ENCODE data around the gene MYRF. TPM values are rescaled to one million over a fixed set of nuclear protein-coding genes. Genes with fewer than 3 reads are reported as not detected.

Gene MYRF
- polyA plus RNA-seq, 2 donors: 0.18 to 1.3 TPM

- peaks cover 2 to 15% of the 10 kb centered on the region in 2 donors for H3K4me1 ChIP-seq (ENCODE audit: control insufficient read depth in 2 of 2, insufficient read depth in 2 of 2, low read length in 1 of 2)
- WGBS, 2 donors: 78 to 85% methylated on average over 14 of the region's 14 CpGs
- H3K9me3 ChIP-seq (ENCODE audit: control insufficient read depth in 2 of 2, insufficient read depth in 1 of 2, low read depth in 1 of 2, low read length in 1 of 2): no peaks in the 10 kb centered on the region
- H3K4me3 ChIP-seq (ENCODE audit: low read depth in 1 of 2, low read length in 2 of 2): no peak overlapping the region
- no peak overlapping the region for H3K27ac ChIP-seq (ENCODE audit: low read depth in 2 of 2, low read length in 1 of 2)
- no peaks in the 10 kb centered on the region for H3K27me3 ChIP-seq (ENCODE audit: control insufficient read depth in 1 of 2, insufficient read depth in 2 of 2, low read length in 2 of 2)
- H3K36me3 ChIP-seq (ENCODE audit: control insufficient read depth in 2 of 2, insufficient read depth in 2 of 2, low read length in 1 of 2): no peaks in the 10 kb centered on the region
Observed at GRCh38 chr11:61751384-61751783, 1.1 kb upstream of the MYRF start.

- Histone ChIP-seq H3K36me3 (ENCODE audit: control insufficient read depth in 2 of 2, insufficient read depth in 2 of 2, low read length in 1 of 2) (no peaks in the 10 kb centered on the region), H3K27me3 (ENCODE audit: control insufficient read depth in 1 of 2, insufficient read depth in 2 of 2, low read length in 2 of 2) (no peaks in the 10 kb centered on the region), H3K4me1 (ENCODE audit: control insufficient read depth in 2 of 2, insufficient read depth in 2 of 2, low read length in 1 of 2) (peaks cover 0 to 17% of the 10 kb centered on the region in 2 donors), H3K9me3 (ENCODE audit: control insufficient read depth in 2 of 2, insufficient read depth in 1 of 2, low read depth in 1 of 2, low read length in 1 of 2) (no peaks in the 10 kb centered on the region), H3K4me3 (ENCODE audit: low read depth in 1 of 2, low read length in 2 of 2) (peak overlapping the region; percentile 35 to 38), H3K27ac (ENCODE audit: low read depth in 2 of 2, low read length in 1 of 2) (no peak overlapping the region)
- WGBS, 2 donors: 33 to 41% methylated on average over 17 of the region's 17 CpGs
Observed at GRCh38 chr11:61752925-61753521, 587 bp downstream of the MYRF start.

DNA sequence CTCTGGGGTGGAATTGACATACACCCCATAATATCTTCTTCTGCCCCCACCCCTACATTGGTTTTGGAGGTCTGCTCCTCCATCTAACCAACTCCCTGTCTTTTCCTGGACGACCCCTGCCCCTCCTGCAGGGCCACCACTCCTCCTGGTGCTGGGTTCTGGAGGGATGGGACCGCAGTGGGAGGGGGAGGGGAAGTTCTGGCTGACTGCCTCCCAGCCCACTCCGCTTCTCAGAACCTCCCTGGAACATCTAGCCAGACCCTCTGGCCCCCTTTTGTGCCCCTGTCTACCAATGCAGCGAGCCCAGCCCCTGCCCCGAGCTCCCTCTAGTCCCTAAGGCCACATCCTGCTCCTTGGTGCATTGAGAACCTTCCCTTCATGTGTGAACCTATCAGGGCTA, 1.2 kb downstream of the MYRF start:
- Histone ChIP-seq H3K9me3 (ENCODE audit: control insufficient read depth in 2 of 2, insufficient read depth in 1 of 2, low read depth in 1 of 2, low read length in 1 of 2) (no peaks in the 10 kb centered on the region), H3K27ac (ENCODE audit: low read depth in 2 of 2, low read length in 1 of 2) (no peak overlapping the region), H3K36me3 (ENCODE audit: control insufficient read depth in 2 of 2, insufficient read depth in 2 of 2, low read length in 1 of 2) (no peaks in the 10 kb centered on the region), H3K4me1 (ENCODE audit: control insufficient read depth in 2 of 2, insufficient read depth in 2 of 2, low read length in 1 of 2) (peaks cover 0 to 19% of the 10 kb centered on the region in 2 donors), H3K27me3 (ENCODE audit: control insufficient read depth in 1 of 2, insufficient read depth in 2 of 2, low read length in 2 of 2) (no peaks in the 10 kb centered on the region), H3K4me3 (ENCODE audit: low read depth in 1 of 2, low read length in 2 of 2) (no peak overlapping the region)
- 82 to 89% methylated on average over 5 of the region's 5 CpGs for WGBS, 2 donors

- WGBS, 2 donors: 77 to 91% methylated on average over 29 to 31 of the region's 31 CpGs
- Histone ChIP-seq H3K27ac (ENCODE audit: low read depth in 2 of 2, low read length in 1 of 2) (no peak overlapping the region), H3K4me1 (ENCODE audit: control insufficient read depth in 2 of 2, insufficient read depth in 2 of 2, low read length in 1 of 2) (peaks cover 0 to 19% of the 10 kb centered on the region in 2 donors), H3K4me3 (ENCODE audit: low read depth in 1 of 2, low read length in 2 of 2) (no peak overlapping the region), H3K36me3 (ENCODE audit: control insufficient read depth in 2 of 2, insufficient read depth in 2 of 2, low read length in 1 of 2) (no peaks in the 10 kb centered on the region), H3K9me3 (ENCODE audit: control insufficient read depth in 2 of 2, insufficient read depth in 1 of 2, low read depth in 1 of 2, low read length in 1 of 2) (no peaks in the 10 kb centered on the region), H3K27me3 (ENCODE audit: control insufficient read depth in 1 of 2, insufficient read depth in 2 of 2, low read length in 2 of 2) (no peaks in the 10 kb centered on the region)
Observed at GRCh38 chr11:61754534-61755482, 2.4 kb downstream of the MYRF start.

GRCh38 chr11:61756147-61756451, 3.7 kb downstream of the MYRF start:
- 44 to 77% methylated on average over 4 of the region's 4 CpGs for WGBS, 2 donors
- Histone ChIP-seq H3K4me1 (ENCODE audit: control insufficient read depth in 2 of 2, insufficient read depth in 2 of 2, low read length in 1 of 2) (peaks cover 0 to 19% of the 10 kb centered on the region in 2 donors), H3K27me3 (ENCODE audit: control insufficient read depth in 1 of 2, insufficient read depth in 2 of 2, low read length in 2 of 2) (no peaks in the 10 kb centered on the region), H3K27ac (ENCODE audit: low read depth in 2 of 2, low read length in 1 of 2) (no peak overlapping the region), H3K9me3 (ENCODE audit: control insufficient read depth in 2 of 2, insufficient read depth in 1 of 2, low read depth in 1 of 2, low read length in 1 of 2) (no peaks in the 10 kb centered on the region), H3K36me3 (ENCODE audit: control insufficient read depth in 2 of 2, insufficient read depth in 2 of 2, low read length in 1 of 2) (no peaks in the 10 kb centered on the region), H3K4me3 (ENCODE audit: low read depth in 1 of 2, low read length in 2 of 2) (no peak overlapping the region)

- no peaks in the 10 kb centered on the region for H3K36me3 ChIP-seq (ENCODE audit: control insufficient read depth in 2 of 2, insufficient read depth in 2 of 2, low read length in 1 of 2)
- no peak overlapping the region for H3K4me3 ChIP-seq (ENCODE audit: low read depth in 1 of 2, low read length in 2 of 2)
- H3K4me1 ChIP-seq (ENCODE audit: control insufficient read depth in 2 of 2, insufficient read depth in 2 of 2, low read length in 1 of 2): peaks cover 0 to 19% of the 10 kb centered on the region in 2 donors
- no peaks in the 10 kb centered on the region for H3K9me3 ChIP-seq (ENCODE audit: control insufficient read depth in 2 of 2, insufficient read depth in 1 of 2, low read depth in 1 of 2, low read length in 1 of 2)
- 44 to 75% methylated on average over 9 of the region's 9 CpGs for WGBS, 2 donors
- no peak overlapping the region for H3K27ac ChIP-seq (ENCODE audit: low read depth in 2 of 2, low read length in 1 of 2)
- H3K27me3 ChIP-seq (ENCODE audit: control insufficient read depth in 1 of 2, insufficient read depth in 2 of 2, low read length in 2 of 2): no peaks in the 10 kb centered on the region
Observed at GRCh38 chr11:61756452-61757212, 4.2 kb downstream of the MYRF start.

- peaks cover 0 to 16% of the 10 kb centered on the region in 2 donors for H3K4me1 ChIP-seq (ENCODE audit: control insufficient read depth in 2 of 2, insufficient read depth in 2 of 2, low read length in 1 of 2)
- H3K27ac ChIP-seq (ENCODE audit: low read depth in 2 of 2, low read length in 1 of 2): no peak overlapping the region
- no peaks in the 10 kb centered on the region for H3K9me3 ChIP-seq (ENCODE audit: control insufficient read depth in 2 of 2, insufficient read depth in 1 of 2, low read depth in 1 of 2, low read length in 1 of 2)
- 72 to 84% methylated on average over 15 of the region's 15 CpGs for WGBS, 2 donors
- H3K4me3 ChIP-seq (ENCODE audit: low read depth in 1 of 2, low read length in 2 of 2): no peak overlapping the region
- no peaks in the 10 kb centered on the region for H3K27me3 ChIP-seq (ENCODE audit: control insufficient read depth in 1 of 2, insufficient read depth in 2 of 2, low read length in 2 of 2)
- no peaks in the 10 kb centered on the region for H3K36me3 ChIP-seq (ENCODE audit: control insufficient read depth in 2 of 2, insufficient read depth in 2 of 2, low read length in 1 of 2)
Observed at GRCh38 chr11:61757213-61757862, 4.9 kb downstream of the MYRF start.

DNA sequence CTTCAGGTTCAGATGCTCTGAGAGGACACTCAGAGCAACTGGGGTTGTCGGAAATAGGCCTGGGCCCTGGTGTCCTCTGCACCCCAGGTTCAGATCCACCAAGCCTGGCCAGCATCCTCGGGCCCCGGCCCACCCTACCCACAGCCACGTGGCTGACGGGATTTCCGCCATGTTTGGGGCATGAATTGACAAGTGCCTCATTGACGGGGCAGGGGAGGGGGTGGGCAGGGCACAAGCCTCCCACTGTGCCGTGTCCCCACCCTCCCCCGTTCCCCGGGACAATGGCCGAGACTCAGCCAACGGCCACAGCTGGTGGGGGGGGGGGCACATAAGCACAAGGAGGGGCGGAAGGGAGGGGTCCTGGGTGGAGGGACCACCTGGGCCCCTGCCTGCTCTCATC, 8.5 kb downstream of the MYRF start:
- Histone ChIP-seq H3K27ac (ENCODE audit: low read depth in 2 of 2, low read length in 1 of 2) (no peak overlapping the region), H3K9me3 (ENCODE audit: control insufficient read depth in 2 of 2, insufficient read depth in 1 of 2, low read depth in 1 of 2, low read length in 1 of 2) (no peaks in the 10 kb centered on the region), H3K36me3 (ENCODE audit: control insufficient read depth in 2 of 2, insufficient read depth in 2 of 2, low read length in 1 of 2) (no peaks in the 10 kb centered on the region), H3K27me3 (ENCODE audit: control insufficient read depth in 1 of 2, insufficient read depth in 2 of 2, low read length in 2 of 2) (no peaks in the 10 kb centered on the region), H3K4me3 (ENCODE audit: low read depth in 1 of 2, low read length in 2 of 2) (no peak overlapping the region), H3K4me1 (ENCODE audit: control insufficient read depth in 2 of 2, insufficient read depth in 2 of 2, low read length in 1 of 2) (peaks cover 0 to 16% of the 10 kb centered on the region in 2 donors)
- 58 to 77% methylated on average over 10 to 13 of the region's 13 CpGs for WGBS, 2 donors
